Measurements from ENCODE around the gene SLC2A9.

Gene SLC2A9

GRCh38 chr4:10041036-10041435, 19.7 kb upstream of the SLC2A9 start:
- DNase-seq = no peak

- DNase-seq = no peak
These were observed 19.0 kb upstream of the SLC2A9 start for GRCh38 chr4:10040049-10040892.

GRCh38 chr4:10036807-10037342, 15.6 kb upstream of the SLC2A9 start:
- DNase-seq = no peak

GRCh38 chr4:10035130-10035529, 13.8 kb upstream of the SLC2A9 start:
- DNase-seq = no peak

GRCh38 chr4:10034612-10035104, 13.4 kb upstream of the SLC2A9 start:
- no peak for DNase-seq

GRCh38 chr4:10034136-10034535, 12.8 kb upstream of the SLC2A9 start:
- no peak for DNase-seq

- DNase-seq = no peak
These were observed 12.0 kb upstream of the SLC2A9 start for GRCh38 chr4:10033191-10033881.

GRCh38 chr4:10032625-10033024, 11.3 kb upstream of the SLC2A9 start:
- DNase-seq = no peak

- no peak for DNase-seq
These were observed 10.6 kb upstream of the SLC2A9 start for GRCh38 chr4:10031668-10032590.

GRCh38 chr4:10030972-10031667, 9.8 kb upstream of the SLC2A9 start:
- DNase-seq = no peak

GRCh38 chr4:10029403-10029802, 8.1 kb upstream of the SLC2A9 start:
- DNase-seq = no peak

GRCh38 chr4:10028910-10029309, 7.6 kb upstream of the SLC2A9 start:
- DNase-seq = no peak

- no peak for DNase-seq
These were observed 5.2 kb upstream of the SLC2A9 start for GRCh38 chr4:10026485-10026884.

- DNase-seq = no peak
These were observed 4.0 kb upstream of the SLC2A9 start for GRCh38 chr4:10025230-10025806.

- no peak for DNase-seq
These were observed 3.0 kb upstream of the SLC2A9 start for GRCh38 chr4:10024303-10024702.

GRCh38 chr4:10023806-10024205, 2.5 kb upstream of the SLC2A9 start:
- DNase-seq = no peak

- no peak for DNase-seq
These were observed 1.7 kb upstream of the SLC2A9 start for GRCh38 chr4:10023050-10023419.

GRCh38 chr4:10022346-10023049, 1.2 kb upstream of the SLC2A9 start:
- DNase-seq = no peak

- no peak for DNase-seq
These were observed 341 bp upstream of the SLC2A9 start for GRCh38 chr4:10021653-10022023.

GRCh38 chr4:10020106-10020505, 1.2 kb downstream of the SLC2A9 start:
- DNase-seq = no peak

- no peak for DNase-seq
These were observed 1.7 kb downstream of the SLC2A9 start for GRCh38 chr4:10019521-10020051.
